Measurements from ENCODE around the gene PCDH12.

DNA sequence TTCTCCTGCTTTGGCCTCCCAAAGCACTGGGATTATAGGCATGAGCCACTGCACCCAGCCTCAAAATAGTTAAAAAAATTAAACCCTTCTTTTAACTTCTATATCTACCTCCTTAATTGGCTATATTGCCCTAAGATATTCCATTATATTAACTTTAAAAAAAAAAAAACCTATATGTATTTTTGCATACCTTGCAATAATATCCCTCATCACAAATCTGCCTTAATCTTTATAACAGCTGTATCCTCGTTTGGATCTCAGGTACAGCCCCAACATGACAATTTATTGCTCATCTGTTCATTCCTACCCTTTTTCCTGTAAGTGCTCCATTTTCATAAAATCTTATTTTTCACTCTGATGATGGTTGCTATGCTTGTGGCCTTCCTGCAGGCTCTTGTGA is 42.2 kb upstream of the PCDH12 start:
- TF ChIP-seq, protein P1, sequence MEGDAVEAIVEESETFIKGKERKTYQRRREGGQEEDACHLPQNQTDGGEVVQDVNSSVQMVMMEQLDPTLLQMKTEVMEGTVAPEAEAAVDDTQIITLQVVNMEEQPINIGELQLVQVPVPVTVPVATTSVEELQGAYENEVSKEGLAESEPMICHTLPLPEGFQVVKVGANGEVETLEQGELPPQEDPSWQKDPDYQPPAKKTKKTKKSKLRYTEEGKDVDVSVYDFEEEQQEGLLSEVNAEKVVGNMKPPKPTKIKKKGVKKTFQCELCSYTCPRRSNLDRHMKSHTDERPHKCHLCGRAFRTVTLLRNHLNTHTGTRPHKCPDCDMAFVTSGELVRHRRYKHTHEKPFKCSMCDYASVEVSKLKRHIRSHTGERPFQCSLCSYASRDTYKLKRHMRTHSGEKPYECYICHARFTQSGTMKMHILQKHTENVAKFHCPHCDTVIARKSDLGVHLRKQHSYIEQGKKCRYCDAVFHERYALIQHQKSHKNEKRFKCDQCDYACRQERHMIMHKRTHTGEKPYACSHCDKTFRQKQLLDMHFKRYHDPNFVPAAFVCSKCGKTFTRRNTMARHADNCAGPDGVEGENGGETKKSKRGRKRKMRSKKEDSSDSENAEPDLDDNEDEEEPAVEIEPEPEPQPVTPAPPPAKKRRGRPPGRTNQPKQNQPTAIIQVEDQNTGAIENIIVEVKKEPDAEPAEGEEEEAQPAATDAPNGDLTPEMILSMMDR (IDR thresholded peaks at IDR 0.05; ENCODE audit: poor library complexity): no peak
- no peak for TF ChIP-seq EZH2 (IDR thresholded peaks at IDR 0.05; ENCODE audit: borderline replicate concordance)
- no peak for TF ChIP-seq EZH2phosphoT487 (IDR thresholded peaks at IDR 0.05; ENCODE audit: low read depth, severe bottlenecking, unreplicated experiment)

All from hepatocyte (in vitro differentiated cells).